ENCODE results near the gene TAF6L.
"Not testable (repeated sequence)": the region's sequence is repeated elsewhere in the genome, so short reads cannot be mapped to it uniquely, and the experiment has no call there.

DNA sequence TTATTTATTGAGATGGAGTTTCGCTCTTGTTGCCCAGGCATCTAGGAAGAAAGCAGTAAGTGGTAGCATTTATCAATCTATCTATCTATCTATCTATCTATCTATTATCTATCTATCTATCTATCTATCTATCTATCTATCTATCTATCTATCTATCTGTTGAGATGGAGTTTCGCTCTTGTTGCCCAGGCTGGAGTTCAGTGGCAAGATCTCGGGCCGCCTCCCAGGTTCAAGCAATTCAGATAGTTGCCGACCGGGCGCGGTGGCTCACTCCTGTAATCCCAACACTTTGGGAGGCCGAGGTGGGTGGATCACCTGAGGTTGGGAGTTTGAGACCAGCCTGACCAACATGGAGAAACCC, 10.3 kb upstream of the TAF6L start:
- TF ChIP-seq, protein P1, sequence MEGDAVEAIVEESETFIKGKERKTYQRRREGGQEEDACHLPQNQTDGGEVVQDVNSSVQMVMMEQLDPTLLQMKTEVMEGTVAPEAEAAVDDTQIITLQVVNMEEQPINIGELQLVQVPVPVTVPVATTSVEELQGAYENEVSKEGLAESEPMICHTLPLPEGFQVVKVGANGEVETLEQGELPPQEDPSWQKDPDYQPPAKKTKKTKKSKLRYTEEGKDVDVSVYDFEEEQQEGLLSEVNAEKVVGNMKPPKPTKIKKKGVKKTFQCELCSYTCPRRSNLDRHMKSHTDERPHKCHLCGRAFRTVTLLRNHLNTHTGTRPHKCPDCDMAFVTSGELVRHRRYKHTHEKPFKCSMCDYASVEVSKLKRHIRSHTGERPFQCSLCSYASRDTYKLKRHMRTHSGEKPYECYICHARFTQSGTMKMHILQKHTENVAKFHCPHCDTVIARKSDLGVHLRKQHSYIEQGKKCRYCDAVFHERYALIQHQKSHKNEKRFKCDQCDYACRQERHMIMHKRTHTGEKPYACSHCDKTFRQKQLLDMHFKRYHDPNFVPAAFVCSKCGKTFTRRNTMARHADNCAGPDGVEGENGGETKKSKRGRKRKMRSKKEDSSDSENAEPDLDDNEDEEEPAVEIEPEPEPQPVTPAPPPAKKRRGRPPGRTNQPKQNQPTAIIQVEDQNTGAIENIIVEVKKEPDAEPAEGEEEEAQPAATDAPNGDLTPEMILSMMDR (IDR thresholded peaks at IDR 0.05) = not testable (repeated sequence)
- TF ChIP-seq EZH2 (IDR thresholded peaks at IDR 0.05; ENCODE audit: borderline replicate concordance, insufficient read depth, low read depth, low read length, poor library complexity, severe bottlenecking) = not testable (repeated sequence)

All from B cell (primary cell).